ENCODE data around the gene PLK1. TPM values are rescaled to one million over a fixed set of nuclear protein-coding genes. Genes with fewer than 3 reads are reported as not detected.
A peak's percentile ranks its signal among the peaks of the same experiment; 100 is the strongest.

Gene PLK1
- total and polyA plus RNA-seq, 2 experiments from 2014 or later: 69.0 to 141 TPM

DNA sequence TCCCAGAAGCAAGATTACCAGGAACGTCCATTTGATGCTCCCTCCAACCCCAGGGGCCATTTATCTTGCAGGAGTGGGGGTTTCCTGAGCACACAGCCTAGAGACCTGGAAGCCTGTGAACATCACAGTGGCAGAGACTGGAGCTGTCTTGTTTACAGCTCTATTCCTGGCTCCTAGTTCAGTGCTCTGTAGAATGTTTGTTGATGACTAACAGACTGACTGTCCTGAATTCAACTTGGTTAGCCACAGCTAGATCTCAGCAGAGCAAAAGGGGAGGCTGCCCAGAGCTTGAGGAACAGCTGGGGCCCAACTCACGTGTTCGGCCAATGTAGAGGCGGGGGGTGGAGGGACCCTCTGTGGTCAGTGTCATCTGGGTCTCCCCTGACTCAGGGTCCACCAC lies 27.8 kb downstream of the PLK1 start (continued):
- TF ChIP-seq, protein P1, sequence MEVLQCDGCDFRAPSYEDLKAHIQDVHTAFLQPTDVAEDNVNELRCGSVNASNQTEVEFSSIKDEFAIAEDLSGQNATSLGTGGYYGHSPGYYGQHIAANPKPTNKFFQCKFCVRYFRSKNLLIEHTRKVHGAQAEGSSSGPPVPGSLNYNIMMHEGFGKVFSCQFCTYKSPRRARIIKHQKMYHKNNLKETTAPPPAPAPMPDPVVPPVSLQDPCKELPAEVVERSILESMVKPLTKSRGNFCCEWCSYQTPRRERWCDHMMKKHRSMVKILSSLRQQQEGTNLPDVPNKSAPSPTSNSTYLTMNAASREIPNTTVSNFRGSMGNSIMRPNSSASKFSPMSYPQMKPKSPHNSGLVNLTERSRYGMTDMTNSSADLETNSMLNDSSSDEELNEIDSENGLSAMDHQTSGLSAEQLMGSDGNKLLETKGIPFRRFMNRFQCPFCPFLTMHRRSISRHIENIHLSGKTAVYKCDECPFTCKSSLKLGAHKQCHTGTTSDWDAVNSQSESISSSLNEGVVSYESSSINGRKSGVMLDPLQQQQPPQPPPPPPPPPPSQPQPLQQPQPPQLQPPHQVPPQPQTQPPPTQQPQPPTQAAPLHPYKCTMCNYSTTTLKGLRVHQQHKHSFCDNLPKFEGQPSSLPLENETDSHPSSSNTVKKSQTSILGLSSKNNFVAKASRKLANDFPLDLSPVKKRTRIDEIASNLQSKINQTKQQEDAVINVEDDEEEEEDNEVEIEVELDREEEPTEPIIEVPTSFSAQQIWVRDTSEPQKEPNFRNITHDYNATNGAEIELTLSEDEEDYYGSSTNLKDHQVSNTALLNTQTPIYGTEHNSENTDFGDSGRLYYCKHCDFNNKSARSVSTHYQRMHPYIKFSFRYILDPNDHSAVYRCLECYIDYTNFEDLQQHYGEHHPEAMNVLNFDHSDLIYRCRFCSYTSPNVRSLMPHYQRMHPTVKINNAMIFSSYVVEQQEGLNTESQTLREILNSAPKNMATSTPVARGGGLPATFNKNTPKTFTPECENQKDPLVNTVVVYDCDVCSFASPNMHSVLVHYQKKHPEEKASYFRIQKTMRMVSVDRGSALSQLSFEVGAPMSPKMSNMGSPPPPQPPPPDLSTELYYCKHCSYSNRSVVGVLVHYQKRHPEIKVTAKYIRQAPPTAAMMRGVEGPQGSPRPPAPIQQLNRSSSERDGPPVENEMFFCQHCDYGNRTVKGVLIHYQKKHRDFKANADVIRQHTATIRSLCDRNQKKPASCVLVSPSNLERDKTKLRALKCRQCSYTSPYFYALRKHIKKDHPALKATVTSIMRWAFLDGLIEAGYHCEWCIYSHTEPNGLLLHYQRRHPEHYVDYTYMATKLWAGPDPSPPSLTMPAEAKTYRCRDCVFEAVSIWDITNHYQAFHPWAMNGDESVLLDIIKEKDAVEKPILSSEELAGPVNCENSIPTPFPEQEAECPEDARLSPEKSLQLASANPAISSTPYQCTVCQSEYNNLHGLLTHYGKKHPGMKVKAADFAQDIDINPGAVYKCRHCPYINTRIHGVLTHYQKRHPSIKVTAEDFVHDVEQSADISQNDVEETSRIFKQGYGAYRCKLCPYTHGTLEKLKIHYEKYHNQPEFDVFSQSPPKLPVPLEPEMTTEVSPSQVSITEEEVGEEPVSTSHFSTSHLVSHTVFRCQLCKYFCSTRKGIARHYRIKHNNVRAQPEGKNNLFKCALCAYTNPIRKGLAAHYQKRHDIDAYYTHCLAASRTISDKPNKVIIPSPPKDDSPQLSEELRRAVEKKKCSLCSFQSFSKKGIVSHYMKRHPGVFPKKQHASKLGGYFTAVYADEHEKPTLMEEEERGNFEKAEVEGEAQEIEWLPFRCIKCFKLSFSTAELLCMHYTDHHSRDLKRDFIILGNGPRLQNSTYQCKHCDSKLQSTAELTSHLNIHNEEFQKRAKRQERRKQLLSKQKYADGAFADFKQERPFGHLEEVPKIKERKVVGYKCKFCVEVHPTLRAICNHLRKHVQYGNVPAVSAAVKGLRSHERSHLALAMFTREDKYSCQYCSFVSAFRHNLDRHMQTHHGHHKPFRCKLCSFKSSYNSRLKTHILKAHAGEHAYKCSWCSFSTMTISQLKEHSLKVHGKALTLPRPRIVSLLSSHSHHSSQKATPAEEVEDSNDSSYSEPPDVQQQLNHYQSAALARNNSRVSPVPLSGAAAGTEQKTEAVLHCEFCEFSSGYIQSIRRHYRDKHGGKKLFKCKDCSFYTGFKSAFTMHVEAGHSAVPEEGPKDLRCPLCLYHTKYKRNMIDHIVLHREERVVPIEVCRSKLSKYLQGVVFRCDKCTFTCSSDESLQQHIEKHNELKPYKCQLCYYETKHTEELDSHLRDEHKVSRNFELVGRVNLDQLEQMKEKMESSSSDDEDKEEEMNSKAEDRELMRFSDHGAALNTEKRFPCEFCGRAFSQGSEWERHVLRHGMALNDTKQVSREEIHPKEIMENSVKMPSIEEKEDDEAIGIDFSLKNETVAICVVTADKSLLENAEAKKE (CRISPR knock-in tag; IDR thresholded peaks at IDR 0.05): no peak
- TF ChIP-seq CREB1 (CRISPR knock-in tag; IDR thresholded peaks at IDR 0.05; ENCODE audit: low read depth) (no peak), ZNF114 (CRISPR knock-in tag; IDR thresholded peaks at IDR 0.05) (no peak)

DNA sequence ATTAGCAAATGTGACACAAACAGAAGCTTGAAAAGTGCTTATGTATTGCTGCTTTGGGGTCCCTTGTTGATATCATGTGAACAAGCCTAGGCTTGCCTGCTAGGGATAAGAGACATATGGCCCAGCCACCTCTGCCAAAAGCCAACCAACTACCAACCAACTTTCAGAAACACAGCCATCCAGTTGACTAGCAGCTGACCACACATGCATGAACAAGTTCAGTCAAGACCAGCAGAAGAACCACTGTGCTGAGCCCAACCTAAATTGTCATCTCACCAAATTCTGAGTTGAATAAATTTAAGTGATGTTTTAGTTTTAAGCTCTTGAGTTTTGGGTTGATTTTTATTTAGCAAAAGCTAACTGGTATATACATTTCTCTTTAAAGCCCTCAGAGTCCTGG lies 30.8 kb downstream of the PLK1 start:
- Histone ChIP-seq H3K4me2 (no peak overlapping the region), H3K79me2 (replicated peaks; ENCODE audit: insufficient read depth) (no peaks in the 10 kb centered on the region), H3K4me1 (ENCODE audit: insufficient read depth) (0 out of 2 replicates have a peak, but pooled peaks cover 5% of the 10 kb centered on the region), H2AFZ (no peak overlapping the region), H3K27ac (ENCODE audit: low read depth) (no peak overlapping the region), H3K27me3 (ENCODE audit: insufficient read depth) (peaks cover 33% of the 10 kb centered on the region), H4K20me1 (replicated peaks; ENCODE audit: insufficient read depth) (no peaks in the 10 kb centered on the region), H3F3A (replicated peaks; ENCODE audit: low read depth) (no peaks in the 10 kb centered on the region), H3K4me3 (no peak overlapping the region), H3K9me2 (ENCODE audit: insufficient read depth) (no peaks in the 10 kb centered on the region; the same call in 1 of the 2 replicates), H3K36me3 (ENCODE audit: insufficient read depth) (no peaks in the 10 kb centered on the region)
- TF ChIP-seq ZNF331 (CRISPR knock-in tag; IDR thresholded peaks at IDR 0.05; ENCODE audit: low read depth): peak; percentile 98
- TF ChIP-seq, protein P2, sequence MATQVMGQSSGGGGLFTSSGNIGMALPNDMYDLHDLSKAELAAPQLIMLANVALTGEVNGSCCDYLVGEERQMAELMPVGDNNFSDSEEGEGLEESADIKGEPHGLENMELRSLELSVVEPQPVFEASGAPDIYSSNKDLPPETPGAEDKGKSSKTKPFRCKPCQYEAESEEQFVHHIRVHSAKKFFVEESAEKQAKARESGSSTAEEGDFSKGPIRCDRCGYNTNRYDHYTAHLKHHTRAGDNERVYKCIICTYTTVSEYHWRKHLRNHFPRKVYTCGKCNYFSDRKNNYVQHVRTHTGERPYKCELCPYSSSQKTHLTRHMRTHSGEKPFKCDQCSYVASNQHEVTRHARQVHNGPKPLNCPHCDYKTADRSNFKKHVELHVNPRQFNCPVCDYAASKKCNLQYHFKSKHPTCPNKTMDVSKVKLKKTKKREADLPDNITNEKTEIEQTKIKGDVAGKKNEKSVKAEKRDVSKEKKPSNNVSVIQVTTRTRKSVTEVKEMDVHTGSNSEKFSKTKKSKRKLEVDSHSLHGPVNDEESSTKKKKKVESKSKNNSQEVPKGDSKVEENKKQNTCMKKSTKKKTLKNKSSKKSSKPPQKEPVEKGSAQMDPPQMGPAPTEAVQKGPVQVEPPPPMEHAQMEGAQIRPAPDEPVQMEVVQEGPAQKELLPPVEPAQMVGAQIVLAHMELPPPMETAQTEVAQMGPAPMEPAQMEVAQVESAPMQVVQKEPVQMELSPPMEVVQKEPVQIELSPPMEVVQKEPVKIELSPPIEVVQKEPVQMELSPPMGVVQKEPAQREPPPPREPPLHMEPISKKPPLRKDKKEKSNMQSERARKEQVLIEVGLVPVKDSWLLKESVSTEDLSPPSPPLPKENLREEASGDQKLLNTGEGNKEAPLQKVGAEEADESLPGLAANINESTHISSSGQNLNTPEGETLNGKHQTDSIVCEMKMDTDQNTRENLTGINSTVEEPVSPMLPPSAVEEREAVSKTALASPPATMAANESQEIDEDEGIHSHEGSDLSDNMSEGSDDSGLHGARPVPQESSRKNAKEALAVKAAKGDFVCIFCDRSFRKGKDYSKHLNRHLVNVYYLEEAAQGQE (IDR thresholded peaks at IDR 0.05; ENCODE audit: unreplicated experiment): no peak
- DNase-seq (ENCODE audit: low spot score) (no peak), ATAC-seq (no peak)
- Mint-ChIP-seq H3K4me3 (no peak overlapping the region), H3K36me3 (ENCODE audit: low read depth) (peaks cover 17% of the 10 kb centered on the region), H3K27me3 (ENCODE audit: insufficient read depth, low read depth, poor library complexity) (peaks cover 19% of the 10 kb centered on the region), H3K9me3 (peaks cover 24% of the 10 kb centered on the region), H3K27ac (no peak overlapping the region), H3K4me1 (peaks cover 3% of the 10 kb centered on the region; the same call in 2 of the 3 replicates)
